Omental fat pad (tissue), 4 donors: ENCODE measurements around the gene NUP42. TPM values are rescaled to one million over a fixed set of nuclear protein-coding genes. Genes with fewer than 3 reads are reported as not detected.

Experiments
- ATAC-seq: fragments of 150-250 bp; one replicate; pipeline ENCODE4 v1.9.1; 2016; ENCODE audit warnings: mild to moderate bottlenecking, moderate library complexity; ENCODE audit not compliant: low FRiP score
- DNase-seq: peaks from one replicate; pipeline ENCODE4 v3.0.0-alpha.2; 2019; ENCODE audit warnings: low spot score
- CTCF ChIP-seq, 3 donors: fragments of 450-650 bp; IDR thresholded peaks; one replicate each; pipeline ENCODE4 v1.5.1; 2016 to 2017; ENCODE audit warnings: antibody characterized with exemption in 3 of 3, mild to moderate bottlenecking in 3 of 3, moderate library complexity in 2 of 3
- total RNA-seq, 4 donors: library from RNA; depleted of rRNA; stranded (reverse); fragments of >200 nt; gene quantifications; one replicate each; pipeline ENCODE4 v1.1.0, GENCODE V29; 2016

NUP42 gene
- total RNA-seq, 4 donors from 2014 or later = 16.3 to 37.3 (median 27.0) TPM

- TF ChIP-seq CTCF (IDR thresholded peaks at IDR 0.05) = no peak
Measured at GRCh38 chr7:23230641-23231101, 48.8 kb downstream of the NUP42 start.

GRCh38 chr7:23232966-23233365 is 51.1 kb downstream of the NUP42 start:
- TF ChIP-seq CTCF (IDR thresholded peaks at IDR 0.05) = no peak
- ATAC-seq (no peak), DNase-seq (no peak)

More at GRCh38 chr7:23230641-23231101, 48.8 kb downstream of the NUP42 start:
- DNase-seq (no peak), ATAC-seq (no peak)

DNA sequence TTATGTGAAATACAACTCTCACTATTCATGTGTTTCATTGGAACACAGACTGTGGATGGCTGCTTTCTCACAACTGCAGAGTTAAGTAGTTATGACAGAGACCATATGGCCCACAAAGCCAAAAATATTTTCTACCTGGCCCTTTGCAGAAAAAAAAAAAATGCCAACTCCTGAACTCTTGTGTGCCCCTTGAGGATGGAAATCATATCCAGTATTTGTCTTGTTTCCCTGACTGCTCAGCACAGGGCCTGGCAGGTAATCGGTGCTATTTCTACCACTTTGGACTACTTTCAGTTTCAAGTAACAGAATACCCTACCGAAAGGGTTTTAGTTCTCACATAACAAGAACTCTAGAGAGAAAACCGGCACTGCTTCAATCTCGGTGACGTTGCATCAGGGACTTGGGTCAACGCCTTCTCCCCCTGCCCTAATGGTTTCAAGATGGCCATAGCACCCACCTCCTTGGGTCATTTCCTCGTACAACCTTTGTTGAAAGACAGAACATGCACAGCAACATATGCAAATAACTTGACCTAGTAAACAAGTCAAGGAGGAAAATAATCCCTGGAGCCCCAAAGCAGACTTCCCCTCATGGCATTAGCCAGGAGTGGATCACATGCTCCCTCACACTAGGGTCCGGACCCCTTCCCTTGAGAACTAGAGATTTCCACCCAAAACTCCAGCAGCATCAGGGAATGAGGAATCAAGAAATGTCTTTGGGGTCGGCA is 52.9 kb downstream of the NUP42 start:
- no peak for TF ChIP-seq CTCF (IDR thresholded peaks at IDR 0.05)
- ATAC-seq = no peak
- no peak for DNase-seq

GRCh38 chr7:23235813-23236221 is 54.0 kb downstream of the NUP42 start:
- ATAC-seq = peak; percentile 63
- TF ChIP-seq CTCF (IDR thresholded peaks at IDR 0.05) = no peak
- no peak for DNase-seq

GRCh38 chr7:23237000-23237399 is 55.2 kb downstream of the NUP42 start:
- DNase-seq (no peak), ATAC-seq (no peak)
- TF ChIP-seq CTCF (IDR thresholded peaks at IDR 0.05) = no peak

- DNase-seq (no peak), ATAC-seq (no peak)
- TF ChIP-seq CTCF (IDR thresholded peaks at IDR 0.05) = no peak
Measured at GRCh38 chr7:23238983-23239652, 57.3 kb downstream of the NUP42 start.

GRCh38 chr7:23239698-23240097 is 57.9 kb downstream of the NUP42 start:
- TF ChIP-seq CTCF (IDR thresholded peaks at IDR 0.05) = no peak
- no peak for DNase-seq
- ATAC-seq = no peak
